T-helper 2 cell treated with Interferon-gamma antibody and Interleukin-4, amounts not matched to agents 100 ng/mL and 5 ng/mL, for 36 hours (primary cell): ENCODE results near the gene MYF6. TPM values are rescaled to one million over a fixed set of nuclear protein-coding genes. Genes with fewer than 3 reads are reported as not detected.
"Not testable (repeated sequence)": the region's sequence is repeated elsewhere in the genome, so short reads cannot be mapped to it uniquely, and the experiment has no call there.

ENCODE experiments used
- intact Hi-C: fragments of 100-400 bp; cut with micrococcal nuclease; formaldehyde crosslinking; loops from one replicate; pipeline ENCODE4 v1.15.1; 2023
- total RNA-seq: library from RNA; stranded (reverse); gene quantifications from 2 replicates; pipeline ENCODE4 v1.2.3, GENCODE V29; 2022

Gene MYF6
- not detected in 2 replicates for total RNA-seq

- intact Hi-C loops: no loop called here
These were observed at the start of gene MYF6 for GRCh38 chr12:80707126-80707829. MYF6 (plus strand) TSS chr12:80707634; CDS start chr12:80707720, 86 bp downstream.

- intact Hi-C loops: no loop called here
These were observed 47.8 kb upstream of the MYF6 start for GRCh38 chr12:80659512-80660063.

- intact Hi-C loops: no loop called here
These were observed 44.8 kb upstream of the MYF6 start for GRCh38 chr12:80662586-80662985.

- intact Hi-C loops: no loop called here
These were observed 37.2 kb upstream of the MYF6 start for GRCh38 chr12:80670214-80670613.

GRCh38 chr12:80676042-80676636, 31.3 kb upstream of the MYF6 start:
- intact Hi-C loops: not testable (repeated sequence)

GRCh38 chr12:80676856-80677255, 30.6 kb upstream of the MYF6 start:
- intact Hi-C loops: no loop called here

GRCh38 chr12:80677994-80678393, 29.4 kb upstream of the MYF6 start:
- intact Hi-C loops: no loop called here

- intact Hi-C loops: no loop called here
These were observed 27.9 kb upstream of the MYF6 start for GRCh38 chr12:80679346-80680131.

GRCh38 chr12:80681287-80681686, 26.1 kb upstream of the MYF6 start:
- intact Hi-C loops: no loop called here

GRCh38 chr12:80681786-80682185, 25.6 kb upstream of the MYF6 start:
- intact Hi-C loops: no loop called here

GRCh38 chr12:80684077-80684495, 23.3 kb upstream of the MYF6 start:
- intact Hi-C loops: no loop called here

- intact Hi-C loops: no loop called here
These were observed 17.3 kb upstream of the MYF6 start for GRCh38 chr12:80690090-80690489.

GRCh38 chr12:80690513-80690912, 16.9 kb upstream of the MYF6 start:
- intact Hi-C loops: no loop called here

- intact Hi-C loops: no loop called here
These were observed 15.3 kb upstream of the MYF6 start for GRCh38 chr12:80692114-80692513.

GRCh38 chr12:80697270-80697887, 10.1 kb upstream of the MYF6 start:
- intact Hi-C loops: no loop called here

GRCh38 chr12:80698256-80698655, 9.2 kb upstream of the MYF6 start:
- intact Hi-C loops: no loop called here

- intact Hi-C loops: no loop called here
These were observed 8.4 kb upstream of the MYF6 start for GRCh38 chr12:80698847-80699542.

GRCh38 chr12:80700327-80700726, 7.1 kb upstream of the MYF6 start:
- intact Hi-C loops: no loop called here

- intact Hi-C loops: no loop called here
These were observed 6.0 kb upstream of the MYF6 start for GRCh38 chr12:80701388-80701787.

GRCh38 chr12:80702889-80703805, 4.3 kb upstream of the MYF6 start:
- intact Hi-C loops: no loop called here
